Stimulated activated CD4-positive, alpha-beta T cell treated with anti-CD3 and anti-CD28 coated beads, Interleukin-1b, Interleukin-23, amount 100 ng/mL, for 1 hour (primary cell): Measurements from ENCODE around the gene CISH.

Experiments
- DNase-seq, 2 donors: peaks; one replicate each; pipeline ENCODE4 v3.0.0-alpha.2; 2020; ENCODE audit warnings: low read depth in 2 of 2

The CISH gene

GRCh38 chr3:50637011-50637410 is 25.4 kb upstream of the CISH start:
- no peak for DNase-seq

- no peak for DNase-seq
These were observed 23.5 kb upstream of the CISH start for GRCh38 chr3:50635066-50635465.

GRCh38 chr3:50633230-50633790 is 21.7 kb upstream of the CISH start:
- DNase-seq, result no peak

- DNase-seq, result no peak
These were observed 20.9 kb upstream of the CISH start for GRCh38 chr3:50632450-50632849.

GRCh38 chr3:50630877-50631276 is 19.3 kb upstream of the CISH start:
- DNase-seq, result no peak

- no peak for DNase-seq
These were observed 18.8 kb upstream of the CISH start for GRCh38 chr3:50630394-50630793.

GRCh38 chr3:50628601-50629000 is 17.0 kb upstream of the CISH start:
- DNase-seq, result no peak

GRCh38 chr3:50627407-50628051 is 16.0 kb upstream of the CISH start:
- no peak for DNase-seq

- DNase-seq, result no peak
These were observed 14.8 kb upstream of the CISH start for GRCh38 chr3:50626401-50626800.

- DNase-seq, result no peak
These were observed 13.9 kb upstream of the CISH start for GRCh38 chr3:50625231-50626182.

- DNase-seq, result no peak
These were observed 13.1 kb upstream of the CISH start for GRCh38 chr3:50624634-50625033.

- DNase-seq, result no peak
These were observed 12.4 kb upstream of the CISH start for GRCh38 chr3:50623840-50624474.

- no peak for DNase-seq
These were observed 11.3 kb upstream of the CISH start for GRCh38 chr3:50622881-50623280.

GRCh38 chr3:50620820-50621219 is 9.2 kb upstream of the CISH start:
- DNase-seq, result no peak

- no peak for DNase-seq
These were observed 8.8 kb upstream of the CISH start for GRCh38 chr3:50620420-50620819.

GRCh38 chr3:50617911-50618481 is 6.4 kb upstream of the CISH start:
- DNase-seq, result no peak

- no peak for DNase-seq
These were observed 5.7 kb upstream of the CISH start, which contains the start of gene MAPKAPK3 for GRCh38 chr3:50617096-50617791. TSS of gene MAPKAPK3 (plus strand) at chr3:50617151. CDS start at chr3:50617566, 415 bp downstream.

GRCh38 chr3:50616770-50617095 is 5.2 kb upstream of the CISH start:
- peak; percentile 85 to 94 for DNase-seq

GRCh38 chr3:50616003-50616769 is 4.6 kb upstream of the CISH start:
- peak; percentile 61 to 62 for DNase-seq

- no peak for DNase-seq
These were observed 3.6 kb upstream of the CISH start for GRCh38 chr3:50615190-50615589.
